Gastroesophageal sphincter (tissue), 4 donors: ENCODE measurements around the gene ERCC5. TPM values are rescaled to one million over a fixed set of nuclear protein-coding genes. Genes with fewer than 3 reads are reported as not detected.

Experiments used
- ATAC-seq: fragments of 150-250 bp; one replicate; pipeline ENCODE4 v1.9.1; 2016; ENCODE audit warnings: mild to moderate bottlenecking, moderate library complexity
- H3K27ac ChIP-seq, 4 donors: fragments of 200-600 bp; sonication (generic) in 3 of 4; 1 replicate in 3 of 4; 2 replicates in 1 of 4; pipeline ENCODE4 v1.5.1; 2016 to 2019
- H3K27me3 ChIP-seq: fragments of 200-600 bp; sonication (generic); one replicate; pipeline ENCODE4 v1.5.1; 2019
- H3K36me3 ChIP-seq, 2 donors: fragments of 200-600 bp; sonication (generic); one replicate each; pipeline ENCODE4 v1.5.1; 2019; ENCODE audit warnings: control low read depth in 1 of 2
- H3K4me1 ChIP-seq, 3 donors: fragments of 200-600 bp; sonication (generic); 1 replicate in 2 of 3; 2 replicates in 1 of 3; pipeline ENCODE4 v1.5.1; 2016 to 2019; ENCODE audit warnings: control low read depth in 2 of 3
- H3K4me3 ChIP-seq, 2 donors: fragments of 200-600 bp; sonication (generic); one replicate each; pipeline ENCODE4 v1.5.1; 2019; ENCODE audit warnings: mild to moderate bottlenecking in 1 of 2, moderate library complexity in 1 of 2
- H3K9me3 ChIP-seq, 3 donors: fragments of 200-600 bp; sonication (generic); one replicate each; pipeline ENCODE4 v1.5.1; 2017 to 2019; ENCODE audit warnings: control low read depth in 2 of 3
- EP300 ChIP-seq: sonication (generic); formaldehyde crosslinking; IDR thresholded peaks from one replicate; pipeline ENCODE4 v1.6.1; 2017; ENCODE audit warnings: antibody characterized with exemption, mild to moderate bottlenecking
- POLR2A ChIP-seq, 2 donors: fragments of 450-650 bp; IDR thresholded peaks; one replicate each; pipeline ENCODE4 v1.6.1; 2017; ENCODE audit warnings: antibody characterized with exemption in 2 of 2, mild to moderate bottlenecking in 2 of 2, moderate library complexity in 1 of 2
- POLR2AphosphoS5 ChIP-seq: sonication (generic); formaldehyde crosslinking; IDR thresholded peaks from one replicate; pipeline ENCODE4 v1.6.1; 2017; ENCODE audit warnings: antibody characterized with exemption
- WGBS, 2 donors: methylation state at CpG; one replicate each; pipeline ENCODE4 v1.1.5; 2018; ENCODE audit warnings: low coverage in 1 of 2; 5-methylcytosine and 5-hydroxymethylcytosine counted together
- total RNA-seq, 4 donors: library from RNA; depleted of rRNA; stranded (reverse); fragments of >200 nt; gene quantifications; one replicate each; pipeline ENCODE4 v1.1.0, GENCODE V29; 2016
- TF ChIP-seq, protein P1 (sequence below), 4 experiments: fragments of 200-600 bp in 2 of 4; fragments of 450-650 bp in 2 of 4; sonication (generic) in 1 of 4; IDR thresholded peaks; one replicate each; pipeline ENCODE4 v1.5.1; 2017 to 2019; ENCODE audit warnings: antibody characterized with exemption in 4 of 4, mild to moderate bottlenecking in 2 of 4, moderate library complexity in 2 of 4

The ERCC5 gene
- 10 to 100 TPM; 57.5 to 75.6 (median 65.2) TPM for total RNA-seq

DNA sequence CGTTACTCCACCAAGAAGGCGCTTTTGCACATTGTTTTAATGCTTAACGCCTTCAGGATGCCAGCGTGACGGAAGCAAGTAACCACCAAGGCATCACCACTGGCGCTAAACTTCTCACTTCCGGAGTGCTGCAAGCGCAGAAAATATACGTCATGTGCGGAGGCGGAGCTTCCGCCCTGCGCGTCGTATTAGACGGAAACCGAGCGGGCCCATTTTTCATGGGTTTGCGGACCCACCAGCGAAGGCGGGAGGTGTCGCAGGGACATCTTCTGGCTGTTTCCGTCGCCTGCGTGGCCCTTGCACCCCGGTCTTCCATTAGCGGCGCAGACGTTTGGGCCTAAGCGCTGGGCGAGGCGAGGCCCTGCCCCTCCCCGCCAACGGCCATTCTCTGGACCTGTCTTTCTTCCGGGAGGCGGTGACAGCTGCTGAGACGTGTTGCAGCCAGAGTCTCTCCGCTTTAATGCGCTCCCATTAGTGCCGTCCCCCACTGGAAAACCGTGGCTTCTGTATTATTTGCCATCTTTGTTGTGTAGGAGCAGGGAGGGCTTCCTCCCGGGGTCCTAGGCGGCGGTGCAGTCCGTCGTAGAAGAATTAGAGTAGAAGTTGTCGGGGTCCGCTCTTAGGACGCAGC is at the start of gene ERCC5:
Gene ERCC5, plus strand, starts transcription at position 403 of the 631 bp plus-strand sequence. CDS start 235 bp downstream, outside the sequence.
- peak within 1 kb of the TSS; percentile 75 to 99 (median 96) for H3K27ac ChIP-seq
- peaks cover 0 to 18% of the 10 kb centered on the region in 2 donors for H3K36me3 ChIP-seq
- peak; percentile 96 for ATAC-seq
- TF ChIP-seq, protein P1, sequence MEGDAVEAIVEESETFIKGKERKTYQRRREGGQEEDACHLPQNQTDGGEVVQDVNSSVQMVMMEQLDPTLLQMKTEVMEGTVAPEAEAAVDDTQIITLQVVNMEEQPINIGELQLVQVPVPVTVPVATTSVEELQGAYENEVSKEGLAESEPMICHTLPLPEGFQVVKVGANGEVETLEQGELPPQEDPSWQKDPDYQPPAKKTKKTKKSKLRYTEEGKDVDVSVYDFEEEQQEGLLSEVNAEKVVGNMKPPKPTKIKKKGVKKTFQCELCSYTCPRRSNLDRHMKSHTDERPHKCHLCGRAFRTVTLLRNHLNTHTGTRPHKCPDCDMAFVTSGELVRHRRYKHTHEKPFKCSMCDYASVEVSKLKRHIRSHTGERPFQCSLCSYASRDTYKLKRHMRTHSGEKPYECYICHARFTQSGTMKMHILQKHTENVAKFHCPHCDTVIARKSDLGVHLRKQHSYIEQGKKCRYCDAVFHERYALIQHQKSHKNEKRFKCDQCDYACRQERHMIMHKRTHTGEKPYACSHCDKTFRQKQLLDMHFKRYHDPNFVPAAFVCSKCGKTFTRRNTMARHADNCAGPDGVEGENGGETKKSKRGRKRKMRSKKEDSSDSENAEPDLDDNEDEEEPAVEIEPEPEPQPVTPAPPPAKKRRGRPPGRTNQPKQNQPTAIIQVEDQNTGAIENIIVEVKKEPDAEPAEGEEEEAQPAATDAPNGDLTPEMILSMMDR (IDR thresholded peaks at IDR 0.05): no peak
- TF ChIP-seq POLR2A (IDR thresholded peaks at IDR 0.05) (peak; percentile 79 to 81), POLR2AphosphoS5 (peak; percentile 97)
- no peaks in the 10 kb centered on the region for H3K27me3 ChIP-seq
- peaks cover 4 to 47% (median 6%) of the 10 kb centered on the region in 3 donors for H3K4me1 ChIP-seq
- H3K9me3 ChIP-seq: no peaks in the 10 kb centered on the region
- peak within 1 kb of the TSS; percentile 93 to 97 for H3K4me3 ChIP-seq
- WGBS, 2 donors: 0% methylated on average over 9 of the region's 49 CpGs; no CpG with 5 or more reads in 1 of the 2 donors

GRCh38 chr13:102798581-102799425 is 47.0 kb upstream of the ERCC5 start, which contains the start of the genes BIVM and POGLUT2:
TSS of gene BIVM (plus strand) at chr13:102799119. CDS start at chr13:102807268, 8,149 bp downstream.
TSS of gene POGLUT2 (minus strand) at chr13:102798976. CDS start at chr13:102798670, 306 bp downstream.
- Histone ChIP-seq H3K9me3 (no peaks in the 10 kb centered on the region), H3K36me3 (no peaks in the 10 kb centered on the region), H3K27me3 (no peaks in the 10 kb centered on the region), H3K4me3 (peak within 1 kb of the TSS; percentile 63 to 91), H3K27ac (peak within 1 kb of the TSS; percentile 36 to 91 (median 90)), H3K4me1 (peaks cover 0 to 47% (median 7%) of the 10 kb centered on the region in 3 donors)
- TF ChIP-seq POLR2A (IDR thresholded peaks at IDR 0.05): no peak
- TF ChIP-seq EP300: no peak
- TF ChIP-seq, protein P1 (IDR thresholded peaks at IDR 0.05): no peak
- TF ChIP-seq POLR2AphosphoS5: peak; percentile 35
- 0% methylated on average over 10 to 15 of the region's 72 CpGs for WGBS, 2 donors
- ATAC-seq: peak; percentile 94

DNA sequence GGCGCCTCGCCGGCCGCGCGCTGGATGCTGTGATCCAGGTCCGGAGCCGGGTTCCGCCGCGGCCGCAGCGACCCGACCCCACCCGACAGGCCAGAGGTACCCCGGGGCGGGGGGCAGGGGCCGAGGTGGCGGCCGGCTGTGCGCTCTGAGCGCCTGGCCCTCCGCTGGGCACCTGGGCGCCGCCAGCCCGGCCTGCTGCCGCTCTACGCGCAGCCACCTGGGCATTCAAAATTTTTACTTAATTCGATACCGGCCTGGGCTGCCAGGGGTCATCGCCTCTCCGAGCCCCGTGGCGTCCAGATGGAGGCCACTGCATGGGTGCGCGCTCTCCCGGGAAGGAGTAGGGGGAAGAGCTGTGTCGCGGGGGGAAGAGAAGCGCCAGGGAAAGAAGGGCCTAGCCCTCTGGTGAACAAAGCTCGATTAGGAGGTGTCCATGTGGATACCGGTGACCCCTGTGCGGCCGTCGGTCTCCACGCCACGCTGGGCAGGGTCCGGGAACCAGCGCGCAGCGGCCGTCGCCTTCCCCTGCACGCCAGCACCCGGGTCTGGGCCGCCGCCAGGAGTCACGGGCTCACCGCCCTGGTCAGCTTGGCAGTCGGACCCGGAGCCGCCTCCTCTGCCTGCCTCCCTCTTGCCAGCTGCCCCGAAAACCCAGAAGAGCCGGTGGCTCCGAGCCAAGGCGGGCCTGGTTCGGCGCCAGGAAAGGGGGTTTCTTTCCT is 46.2 kb upstream of the ERCC5 start:
- 0% methylated on average over 1 of the region's 69 CpGs; no CpG with 5 or more reads in 1 of the 2 donors for WGBS, 2 donors

More for the DNA sequence above, 46.2 kb upstream of the ERCC5 start:
- Histone ChIP-seq H3K9me3 (no peaks in the 10 kb centered on the region), H3K27ac (peak overlapping the region; percentile 36 to 91 (median 90)), H3K4me3 (peak overlapping the region; percentile 63 to 91), H3K4me1 (peaks cover 0 to 47% (median 7%) of the 10 kb centered on the region in 3 donors), H3K27me3 (no peaks in the 10 kb centered on the region), H3K36me3 (peaks cover 0 to 6% of the 10 kb centered on the region in 2 donors)
- TF ChIP-seq EP300: no peak
- TF ChIP-seq, protein P1 (IDR thresholded peaks at IDR 0.05): no peak
- no peak for TF ChIP-seq POLR2AphosphoS5
- no peak for TF ChIP-seq POLR2A (IDR thresholded peaks at IDR 0.05)
- peak; percentile 6 for ATAC-seq
